DOHH2 (cell line): ENCODE results near the gene SCNN1G.

Source experiments
- H3F3A ChIP-seq: fragments of 200-600 bp; sonication (generic), shearing (Covaris generic); 2 replicates; pipeline ENCODE4 v1.6.0; 2016; ENCODE audit warnings: antibody characterized with exemption, mild to moderate bottlenecking; ENCODE audit not compliant: control insufficient read depth, insufficient read depth
- H3K27ac ChIP-seq: fragments of 200-600 bp; sonication (generic); 2 replicates; pipeline ENCODE4 v1.5.1; 2014; ENCODE audit warnings: low read depth, mild to moderate bottlenecking, low read length, moderate library complexity
- H3K27me3 ChIP-seq: fragments of 200-600 bp; sonication (generic); 2 replicates; pipeline ENCODE4 v1.6.1; 2014; ENCODE audit warnings: mild to moderate bottlenecking, low read length, mixed read lengths; ENCODE audit not compliant: control insufficient read depth
- H3K36me3 ChIP-seq: fragments of 200-600 bp; sonication (generic); 2 replicates; pipeline ENCODE4 v1.6.1; 2014; ENCODE audit warnings: mild to moderate bottlenecking, low read length, moderate library complexity, mixed read lengths; ENCODE audit not compliant: control insufficient read depth
- H3K4me1 ChIP-seq: fragments of 200-600 bp; sonication (generic); 2 replicates; pipeline ENCODE4 v1.6.1; 2014; ENCODE audit warnings: mild to moderate bottlenecking, low read length, mixed read lengths; ENCODE audit not compliant: control insufficient read depth
- H3K4me2 ChIP-seq: fragments of 200-600 bp; sonication (generic); 2 replicates; pipeline ENCODE4 v1.6.0; 2014; ENCODE audit warnings: mild to moderate bottlenecking, low read length, moderate library complexity
- H3K4me3 ChIP-seq: fragments of 200-600 bp; sonication (generic); 2 replicates; pipeline ENCODE4 v1.5.1; 2014; ENCODE audit warnings: mild to moderate bottlenecking, low read length, mixed read lengths
- H3K79me2 ChIP-seq: fragments of 200-600 bp; sonication (generic); 2 replicates; pipeline ENCODE4 v1.6.1; 2014; ENCODE audit warnings: mild to moderate bottlenecking, low read length, mixed read lengths; ENCODE audit not compliant: control insufficient read depth
- H3K9me2 ChIP-seq: fragments of 200-600 bp; sonication (generic); replicated peaks from 2 replicates; pipeline ENCODE4 v1.6.1; 2014; ENCODE audit warnings: mild to moderate bottlenecking, low read length, mixed read lengths; ENCODE audit not compliant: control insufficient read depth
- H3K9me3 ChIP-seq: fragments of 200-600 bp; sonication (generic); 2 replicates; pipeline ENCODE4 v1.6.1; 2014; ENCODE audit warnings: antibody characterized with exemption, low read length, mixed read lengths; ENCODE audit not compliant: control insufficient read depth, insufficient read depth
- H4K20me1 ChIP-seq: fragments of 200-600 bp; sonication (generic); 2 replicates; pipeline ENCODE4 v1.6.0; 2014; ENCODE audit warnings: low read depth, mild to moderate bottlenecking, antibody characterized with exemption, low read length, moderate library complexity; ENCODE audit not compliant: control insufficient read depth, insufficient read depth
- CTCF ChIP-seq: fragments of 200-600 bp; sonication (generic); IDR thresholded peaks from one replicate; pipeline ENCODE4 v1.5.1; 2014; ENCODE audit warnings: antibody characterized with exemption, mild to moderate bottlenecking, low read depth, low read length; ENCODE audit not compliant: poor library complexity, severe bottlenecking
- EZH2phosphoT487 ChIP-seq: fragments of 200-600 bp; sonication (generic); IDR thresholded peaks from 2 replicates; pipeline ENCODE4 v1.6.1; 2017; ENCODE audit warnings: borderline replicate concordance, mild to moderate bottlenecking, antibody characterized with exemption, low read length, moderate library complexity, mixed read lengths

SCNN1G gene

GRCh38 chr16:23223368-23223767, 40.8 kb downstream of the SCNN1G start:
- Histone ChIP-seq H3K27me3 (no peaks in the 10 kb centered on the region; the same call in 1 of the 2 replicates), H3K9me2 (no peaks in the 10 kb centered on the region), H4K20me1 (no peaks in the 10 kb centered on the region; the same call in 1 of the 2 replicates), H3K4me2 (no peak overlapping the region), H3F3A (no peaks in the 10 kb centered on the region), H3K36me3 (no peaks in the 10 kb centered on the region), H3K4me1 (no peaks in the 10 kb centered on the region), H3K4me3 (no peak overlapping the region), H3K27ac (no peak overlapping the region), H3K79me2 (no peaks in the 10 kb centered on the region), H3K9me3 (no peaks in the 10 kb centered on the region; the same call in 1 of the 2 replicates)
- no peak for TF ChIP-seq CTCF

- H3K4me3 ChIP-seq: no peak overlapping the region
- no peaks in the 10 kb centered on the region; the same call in 1 of the 2 replicates for H4K20me1 ChIP-seq
- no peaks in the 10 kb centered on the region for H3F3A ChIP-seq
- no peaks in the 10 kb centered on the region; the same call in 1 of the 2 replicates for H3K9me3 ChIP-seq
- H3K9me2 ChIP-seq: no peaks in the 10 kb centered on the region
- TF ChIP-seq CTCF: no peak
- no peak for TF ChIP-seq EZH2phosphoT487
- no peaks in the 10 kb centered on the region for H3K36me3 ChIP-seq
- H3K27me3 ChIP-seq: no peaks in the 10 kb centered on the region; the same call in 1 of the 2 replicates
- no peak overlapping the region for H3K4me2 ChIP-seq
- no peaks in the 10 kb centered on the region for H3K79me2 ChIP-seq
- no peak overlapping the region for H3K27ac ChIP-seq
- H3K4me1 ChIP-seq: no peaks in the 10 kb centered on the region
These were observed 42.6 kb downstream of the SCNN1G start for GRCh38 chr16:23225109-23225508.

GRCh38 chr16:23225634-23226033, 43.1 kb downstream of the SCNN1G start:
- no peak overlapping the region for H3K4me2 ChIP-seq
- H3K27me3 ChIP-seq: no peaks in the 10 kb centered on the region
- TF ChIP-seq EZH2phosphoT487 (no peak), CTCF (no peak)
- no peaks in the 10 kb centered on the region for H3K9me2 ChIP-seq
- no peaks in the 10 kb centered on the region; the same call in 1 of the 2 replicates for H4K20me1 ChIP-seq
- no peaks in the 10 kb centered on the region for H3K36me3 ChIP-seq
- H3K79me2 ChIP-seq: no peaks in the 10 kb centered on the region
- no peaks in the 10 kb centered on the region for H3K4me1 ChIP-seq
- no peak overlapping the region for H3K27ac ChIP-seq
- no peak overlapping the region for H3K4me3 ChIP-seq
- H3F3A ChIP-seq: no peaks in the 10 kb centered on the region
- no peaks in the 10 kb centered on the region; the same call in 1 of the 2 replicates for H3K9me3 ChIP-seq
